NCI-H1694 (cell line): ENCODE results near the gene TKTL2.

Experiments
- DNase-seq: peaks from one replicate; lab custom pipeline; 2025; lab: John Stamatoyannopoulos, UW

TKTL2 gene, protein sequence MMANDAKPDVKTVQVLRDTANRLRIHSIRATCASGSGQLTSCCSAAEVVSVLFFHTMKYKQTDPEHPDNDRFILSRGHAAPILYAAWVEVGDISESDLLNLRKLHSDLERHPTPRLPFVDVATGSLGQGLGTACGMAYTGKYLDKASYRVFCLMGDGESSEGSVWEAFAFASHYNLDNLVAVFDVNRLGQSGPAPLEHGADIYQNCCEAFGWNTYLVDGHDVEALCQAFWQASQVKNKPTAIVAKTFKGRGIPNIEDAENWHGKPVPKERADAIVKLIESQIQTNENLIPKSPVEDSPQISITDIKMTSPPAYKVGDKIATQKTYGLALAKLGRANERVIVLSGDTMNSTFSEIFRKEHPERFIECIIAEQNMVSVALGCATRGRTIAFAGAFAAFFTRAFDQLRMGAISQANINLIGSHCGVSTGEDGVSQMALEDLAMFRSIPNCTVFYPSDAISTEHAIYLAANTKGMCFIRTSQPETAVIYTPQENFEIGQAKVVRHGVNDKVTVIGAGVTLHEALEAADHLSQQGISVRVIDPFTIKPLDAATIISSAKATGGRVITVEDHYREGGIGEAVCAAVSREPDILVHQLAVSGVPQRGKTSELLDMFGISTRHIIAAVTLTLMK

DNA sequence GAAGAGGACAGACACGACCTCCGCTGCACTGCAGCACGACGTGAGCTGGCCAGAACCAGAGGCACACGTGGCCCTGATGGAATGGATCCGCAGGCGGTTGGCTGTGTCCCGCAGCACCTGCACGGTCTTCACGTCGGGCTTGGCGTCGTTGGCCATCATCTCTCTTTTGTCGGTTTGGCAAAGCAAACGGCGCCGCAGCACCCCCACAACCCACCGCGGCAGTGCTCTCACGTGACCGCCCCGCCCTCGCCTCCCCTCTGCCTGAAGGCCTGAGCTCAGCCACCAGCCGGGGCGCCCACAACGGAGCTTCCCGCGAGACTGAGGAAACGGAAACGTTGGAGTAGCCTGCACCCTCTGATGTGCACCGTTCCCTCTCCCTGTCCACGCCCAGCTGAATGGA is at the start of gene TKTL2:
TSS of gene TKTL2 (minus strand) at position 179 of the 400 bp plus-strand sequence. CDS start at position 159, 20 bp downstream.
- no peak for DNase-seq

DNA sequence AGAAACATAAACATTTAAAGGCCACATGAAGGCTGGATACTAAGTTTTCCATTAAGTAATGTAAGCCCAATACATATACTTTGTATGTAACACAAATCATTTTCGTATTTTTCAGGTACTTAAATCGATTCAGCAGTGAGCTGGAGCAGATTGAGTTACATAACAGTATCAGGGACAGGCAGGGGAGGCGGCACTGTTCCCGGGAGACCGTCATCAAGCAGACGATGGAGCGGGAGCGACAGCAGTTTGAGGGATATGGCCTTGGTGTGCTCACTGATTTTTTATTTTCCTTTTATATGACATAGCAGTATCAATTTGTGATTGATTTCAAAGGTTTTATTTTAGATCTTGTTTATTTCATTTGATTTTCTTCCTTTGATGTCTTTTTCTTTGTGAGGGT is 41.6 kb upstream of the TKTL2 start:
- DNase-seq: no peak

DNA sequence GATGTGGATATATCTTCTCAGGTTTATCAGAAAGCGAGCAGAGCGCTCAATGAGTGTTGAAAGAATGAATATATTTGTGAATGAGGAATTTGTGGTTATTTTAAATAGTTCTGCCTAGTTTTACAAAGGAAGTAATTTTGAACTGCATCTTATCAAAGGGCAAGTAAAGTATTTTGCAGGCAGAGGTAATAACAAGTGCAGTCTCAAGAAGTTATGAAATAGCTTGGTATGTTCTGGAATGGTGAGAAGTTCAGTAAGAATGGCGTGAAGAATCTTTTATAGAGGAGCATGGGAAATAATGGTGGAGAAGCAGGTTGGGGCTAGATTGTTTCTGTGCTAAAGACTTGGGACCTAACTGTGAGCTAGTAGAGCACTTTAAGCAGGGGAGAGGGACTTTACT is 31.8 kb upstream of the TKTL2 start:
- no peak for DNase-seq

DNA sequence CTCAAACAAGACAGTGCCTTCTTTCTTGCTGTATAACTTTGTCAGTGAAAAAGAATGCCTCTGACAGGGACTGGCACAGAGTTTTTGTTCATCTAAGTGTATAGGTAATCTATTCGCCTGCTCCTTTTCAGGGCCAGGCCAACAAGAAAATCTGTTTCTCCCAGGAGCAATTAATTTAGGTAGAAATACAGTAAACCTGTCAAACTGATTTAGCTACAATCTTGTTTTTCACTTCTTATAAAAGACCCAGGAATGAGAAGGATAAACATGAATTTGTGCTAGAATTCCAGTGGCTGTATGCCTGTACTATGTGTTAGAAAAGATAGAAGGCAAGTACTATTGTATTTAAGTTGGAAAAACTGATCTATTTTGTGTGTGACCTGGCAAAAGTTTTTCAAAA is 27.0 kb upstream of the TKTL2 start:
- DNase-seq: no peak

DNA sequence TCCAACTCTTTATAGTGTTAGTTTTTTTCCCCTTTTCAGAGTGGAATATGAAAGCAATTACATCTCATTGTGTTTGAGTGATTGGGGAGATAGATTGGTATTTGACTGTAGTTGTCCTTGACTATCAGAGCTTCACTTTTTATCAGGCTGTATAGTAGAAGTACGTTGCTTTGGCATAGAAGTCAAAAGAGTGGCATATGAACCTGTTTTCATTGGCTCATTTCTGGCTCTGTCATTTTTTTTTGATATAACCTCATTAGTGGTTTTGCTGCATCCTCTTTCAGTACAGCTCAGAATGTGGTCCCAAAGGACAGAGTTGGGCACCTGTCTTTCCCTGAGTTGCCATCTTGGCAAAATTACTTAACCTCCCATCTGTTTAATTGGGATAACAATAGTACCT is 22.3 kb upstream of the TKTL2 start:
- no peak for DNase-seq

DNA sequence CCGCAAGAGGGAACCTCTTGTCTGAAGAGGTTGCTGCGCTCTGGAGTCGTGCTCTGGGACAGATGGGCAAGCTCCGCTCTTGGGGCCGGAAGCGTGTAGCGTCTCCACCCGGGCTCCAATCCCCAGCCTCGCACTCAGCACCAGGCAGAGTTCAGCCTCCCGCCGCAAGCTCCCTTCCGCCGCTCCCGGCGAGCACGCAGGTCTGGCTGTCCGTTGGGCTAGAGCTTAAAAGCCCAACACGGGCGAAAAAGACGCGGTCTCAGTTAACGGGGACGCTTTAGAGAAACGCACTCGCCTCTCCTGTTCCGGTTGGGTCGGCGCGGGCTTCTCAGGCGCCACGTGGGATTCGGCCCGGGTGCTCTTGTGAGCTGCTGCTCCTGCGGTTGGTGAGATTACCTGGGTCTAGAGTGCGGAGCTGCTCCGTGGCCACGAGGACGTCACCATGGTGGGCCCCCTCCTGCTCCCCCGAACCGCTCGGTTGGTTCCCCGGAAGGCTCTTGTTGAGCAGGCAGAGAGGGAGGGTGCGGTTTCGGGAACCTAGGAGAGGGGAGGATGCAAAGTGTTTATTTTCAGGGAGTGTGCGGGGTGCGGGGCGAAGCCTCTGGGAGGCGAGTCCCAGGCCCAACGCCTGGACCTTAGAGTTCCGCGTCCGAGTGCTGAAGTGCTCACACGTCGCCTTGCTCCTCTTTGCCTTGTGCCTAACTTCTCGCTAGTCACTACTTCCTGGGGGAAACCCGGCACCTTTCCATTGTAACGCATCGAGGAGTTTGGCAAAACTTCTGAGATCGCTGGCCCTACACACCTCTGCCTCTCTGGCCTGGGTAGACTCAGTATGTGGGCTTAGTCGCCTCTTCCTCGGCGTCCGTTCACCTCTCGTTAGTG is 21.0 kb upstream of the TKTL2 start, which contains the start of gene TMA16:
TSS of gene TMA16 (plus strand) at position 331 of the 882 bp plus-strand sequence. CDS start at position 443, 112 bp downstream.
- DNase-seq: peak; percentile 81

DNA sequence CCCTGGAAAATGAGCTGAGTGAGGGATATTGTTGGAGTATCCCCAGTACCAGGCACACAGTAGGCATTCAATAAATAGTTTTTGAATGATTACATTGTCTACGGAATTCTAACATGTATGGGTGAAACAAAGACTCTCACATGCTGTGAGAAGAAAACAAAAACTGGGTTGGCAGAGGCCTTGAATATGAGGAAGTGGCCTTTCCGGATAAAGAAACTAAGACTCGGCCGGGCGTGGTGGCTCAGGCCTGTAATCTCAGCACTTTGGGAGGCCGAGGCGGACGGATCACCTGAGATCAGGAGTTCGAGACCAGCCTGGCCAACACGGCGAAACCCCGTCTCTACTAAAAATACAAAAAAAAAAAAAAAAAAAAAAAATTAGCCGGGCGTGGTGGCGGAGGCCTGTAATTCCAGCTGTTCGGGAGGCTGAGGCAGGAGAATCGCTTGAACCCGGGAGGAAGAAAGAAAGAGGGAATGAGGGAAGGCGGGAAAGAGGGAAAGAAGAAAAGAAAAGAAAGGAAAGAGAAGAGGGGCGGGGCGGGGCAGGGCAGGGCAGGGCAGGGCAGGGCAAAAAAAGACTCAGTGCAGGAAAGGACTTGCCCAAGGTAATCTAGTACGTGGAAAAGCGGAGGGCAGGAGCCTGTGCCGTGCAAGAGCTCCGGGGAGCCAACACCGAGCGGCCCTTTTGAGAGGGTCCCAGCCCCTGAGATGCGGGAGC is 20.2 kb upstream of the TKTL2 start:
- DNase-seq: no peak

DNA sequence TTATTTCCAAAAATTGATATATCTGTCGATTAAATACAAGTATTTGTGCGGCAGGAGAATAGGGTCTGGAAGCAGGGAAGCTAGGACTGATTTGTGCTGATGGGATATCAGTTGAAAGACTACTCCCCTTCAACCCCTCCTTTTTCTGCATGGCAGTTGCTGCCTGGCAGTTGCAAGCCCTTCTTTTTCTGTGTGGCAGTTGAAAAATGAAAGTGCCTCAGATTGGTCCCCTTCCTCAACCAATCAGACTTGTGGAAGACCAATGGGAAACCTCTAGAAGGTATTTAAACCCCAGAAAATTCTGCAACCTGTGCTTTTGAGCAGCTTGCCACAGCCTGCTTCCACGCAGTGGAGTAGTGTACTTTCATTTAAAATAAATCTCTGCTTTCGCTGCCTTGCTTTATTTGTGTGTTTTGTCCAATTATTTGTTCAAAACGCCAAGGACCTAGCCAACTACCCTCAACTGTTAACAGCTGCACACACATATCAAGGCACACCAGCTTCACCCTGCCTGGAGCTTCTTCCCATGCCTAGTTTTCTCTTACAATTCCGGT is 19.5 kb upstream of the TKTL2 start:
- no peak for DNase-seq

DNA sequence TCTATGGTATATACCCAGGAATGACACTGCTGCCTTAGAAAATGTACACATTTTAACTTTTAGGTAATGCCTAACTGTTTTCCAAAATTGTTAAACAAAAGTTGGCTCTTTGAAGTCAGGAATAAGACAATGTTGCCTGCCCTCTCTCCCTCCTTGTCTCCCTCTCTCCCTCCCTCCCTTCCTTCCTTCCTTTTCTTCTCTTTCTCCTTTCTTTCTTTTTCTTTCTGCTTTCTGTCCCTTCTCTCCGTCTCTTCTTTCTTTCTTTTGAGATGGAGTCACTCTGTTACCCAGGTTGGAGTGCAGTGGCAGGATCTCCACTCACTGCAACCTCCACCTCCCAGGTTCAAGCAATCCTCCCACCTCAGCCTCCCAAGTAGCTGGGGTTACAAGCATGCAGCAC is 16.4 kb upstream of the TKTL2 start:
- no peak for DNase-seq

DNA sequence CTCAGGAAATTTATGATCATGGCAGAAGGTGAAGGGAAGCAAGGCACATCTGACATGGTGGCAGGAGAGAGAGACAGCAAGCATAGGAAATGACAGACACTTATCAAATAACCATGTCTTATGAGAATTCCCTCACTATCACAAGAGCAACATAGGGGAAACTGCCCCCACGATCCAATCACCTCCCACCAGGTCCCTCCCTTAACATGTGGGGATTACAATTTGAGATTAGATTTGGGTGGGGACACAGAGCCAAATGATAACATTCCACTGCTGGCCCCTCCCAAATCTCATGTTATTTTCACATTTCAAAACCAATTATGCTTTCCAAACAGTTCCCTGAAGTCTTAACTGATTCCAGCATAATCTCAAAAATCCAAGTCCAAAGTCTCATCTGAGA is 12.8 kb upstream of the TKTL2 start:
- no peak for DNase-seq

DNA sequence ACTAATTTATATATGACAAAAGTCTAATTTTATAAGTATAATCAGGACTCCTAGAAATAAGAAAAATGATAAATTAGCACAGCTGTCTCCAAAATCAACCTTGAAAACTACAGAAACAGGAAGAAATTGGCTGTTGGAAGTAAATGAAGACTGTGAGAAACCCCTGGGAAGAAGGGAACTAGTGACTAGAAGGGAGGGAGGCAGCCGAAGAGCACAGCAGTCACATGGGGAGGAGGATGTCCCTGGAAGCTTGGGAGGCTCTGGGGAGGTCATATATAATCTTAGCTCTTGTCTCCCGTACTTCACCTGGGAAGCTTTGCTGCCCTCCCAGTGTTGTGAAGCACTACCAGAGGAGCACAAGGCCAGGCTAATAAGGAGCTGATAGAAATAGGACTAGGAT is 12.0 kb upstream of the TKTL2 start:
- no peak for DNase-seq

DNA sequence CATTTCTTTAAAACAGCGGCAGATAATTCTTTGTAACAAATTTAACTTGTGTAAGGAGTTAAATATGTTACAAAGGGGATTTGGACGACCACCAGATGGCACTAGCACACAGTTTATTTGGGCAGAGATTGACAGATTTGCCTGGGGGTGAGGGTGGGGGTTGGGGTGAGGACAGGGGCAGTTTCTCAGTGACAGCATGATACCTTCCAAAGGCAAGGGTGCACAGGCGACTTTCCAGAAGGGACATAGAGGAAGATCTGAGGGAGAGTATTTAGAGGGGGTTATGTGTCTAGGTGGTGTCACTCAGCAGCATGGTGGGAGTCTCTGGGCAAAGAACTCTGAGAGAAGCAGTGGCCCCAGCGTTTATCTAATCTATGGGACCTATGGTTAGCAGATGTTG is 11.4 kb upstream of the TKTL2 start:
- DNase-seq: peak; percentile 23

DNA sequence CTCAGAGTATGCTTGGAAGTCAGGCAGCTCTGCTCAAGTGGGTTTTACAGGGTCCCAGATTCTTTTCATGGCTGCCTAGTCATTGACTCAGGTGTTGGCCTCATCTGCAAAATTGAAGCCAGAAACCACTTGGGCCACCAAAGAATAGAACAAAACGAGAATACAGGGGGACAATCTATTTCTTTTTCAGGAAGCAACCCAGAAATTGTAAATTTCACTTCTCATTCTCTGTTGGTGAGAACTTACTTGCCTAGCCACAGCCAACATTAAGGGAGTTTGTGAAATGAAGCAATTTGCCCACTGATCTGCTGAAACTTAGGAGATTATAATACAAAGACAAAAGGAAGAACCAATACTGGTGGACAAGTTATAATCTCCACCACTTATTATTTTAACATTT is 8.6 kb upstream of the TKTL2 start:
- DNase-seq: no peak

DNA sequence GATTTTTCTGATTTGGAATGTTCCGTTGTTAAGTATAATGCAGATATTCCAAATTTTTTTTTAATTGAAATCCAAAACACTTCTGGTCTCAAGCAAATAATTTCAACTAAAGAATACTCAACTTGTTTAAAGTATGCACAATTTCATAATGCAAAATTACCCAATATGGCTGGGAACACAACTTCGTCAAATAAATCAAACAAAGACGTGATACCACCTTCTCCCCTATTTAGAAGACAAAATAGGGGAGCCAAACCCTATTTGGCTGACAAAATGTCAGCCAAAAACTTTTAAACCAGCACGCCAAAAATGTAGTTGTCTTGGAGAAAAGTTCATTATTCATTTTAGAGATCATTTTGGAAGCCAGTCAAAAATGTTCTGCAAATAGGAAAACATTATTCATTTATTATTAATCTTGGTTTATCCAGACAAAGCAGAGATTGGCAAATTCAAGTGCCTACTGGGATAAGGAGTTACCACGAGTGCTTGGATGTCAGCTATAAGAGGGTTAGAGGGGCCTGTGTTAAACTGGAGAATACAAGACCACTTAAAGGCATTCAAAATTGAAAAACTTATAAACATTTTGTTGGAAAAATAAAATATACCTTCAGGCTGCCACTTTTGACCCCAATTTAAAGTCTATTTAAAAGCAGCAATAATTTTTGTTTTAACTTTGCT is 3.3 kb upstream of the TKTL2 start:
- DNase-seq: no peak

DNA sequence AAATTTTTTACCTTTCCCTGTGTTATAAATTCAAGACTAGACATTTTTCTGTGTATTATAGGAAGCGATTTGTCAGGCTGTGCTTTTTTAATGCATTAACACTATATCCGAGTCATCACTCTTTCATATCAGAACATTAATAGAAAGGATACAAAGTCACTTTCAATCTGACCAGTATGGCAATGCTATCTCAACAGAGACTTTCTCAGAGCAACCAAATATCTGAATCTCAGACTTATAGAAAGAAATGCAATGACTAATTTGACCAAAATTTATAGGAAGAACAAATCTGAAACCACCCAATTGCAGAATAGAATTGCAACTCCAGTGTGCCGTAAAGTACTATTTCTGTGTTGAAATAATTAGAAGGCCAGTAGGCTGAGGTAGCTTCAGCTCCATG is 473 bp upstream of the TKTL2 start:
- no peak for DNase-seq

DNA sequence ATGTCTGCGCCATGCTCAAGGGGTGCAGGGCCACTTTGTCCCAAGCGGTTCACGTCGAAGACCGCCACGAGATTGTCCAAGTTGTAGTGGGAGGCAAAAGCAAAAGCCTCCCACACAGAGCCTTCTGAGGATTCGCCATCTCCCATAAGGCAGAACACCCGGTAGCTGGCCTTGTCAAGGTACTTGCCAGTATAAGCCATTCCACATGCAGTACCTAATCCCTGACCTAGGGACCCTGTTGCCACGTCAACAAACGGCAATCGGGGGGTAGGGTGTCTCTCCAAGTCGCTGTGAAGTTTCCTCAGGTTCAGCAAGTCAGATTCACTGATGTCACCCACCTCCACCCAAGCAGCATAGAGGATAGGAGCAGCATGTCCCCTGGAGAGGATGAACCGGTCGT is 424 bp downstream of the TKTL2 start:
- no peak for DNase-seq

DNA sequence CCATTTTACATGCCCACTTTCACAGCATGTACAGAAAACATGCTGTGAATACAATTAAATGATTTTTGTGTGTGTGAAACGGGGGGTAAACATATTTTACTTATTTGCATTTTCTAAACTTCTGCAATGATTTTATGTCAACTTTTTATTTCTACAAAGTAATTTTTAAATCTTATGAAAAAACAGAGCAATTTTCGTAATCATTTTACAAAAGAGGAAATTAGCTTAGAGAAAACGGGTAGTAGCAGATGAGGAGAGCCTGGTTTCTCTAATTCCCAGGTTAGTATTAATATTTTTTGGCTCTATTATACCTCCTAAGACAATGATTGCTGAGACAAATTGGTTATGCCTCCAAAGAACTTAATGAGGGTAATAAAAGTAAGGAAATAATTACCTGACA is 3.2 kb downstream of the TKTL2 start:
- DNase-seq: no peak

DNA sequence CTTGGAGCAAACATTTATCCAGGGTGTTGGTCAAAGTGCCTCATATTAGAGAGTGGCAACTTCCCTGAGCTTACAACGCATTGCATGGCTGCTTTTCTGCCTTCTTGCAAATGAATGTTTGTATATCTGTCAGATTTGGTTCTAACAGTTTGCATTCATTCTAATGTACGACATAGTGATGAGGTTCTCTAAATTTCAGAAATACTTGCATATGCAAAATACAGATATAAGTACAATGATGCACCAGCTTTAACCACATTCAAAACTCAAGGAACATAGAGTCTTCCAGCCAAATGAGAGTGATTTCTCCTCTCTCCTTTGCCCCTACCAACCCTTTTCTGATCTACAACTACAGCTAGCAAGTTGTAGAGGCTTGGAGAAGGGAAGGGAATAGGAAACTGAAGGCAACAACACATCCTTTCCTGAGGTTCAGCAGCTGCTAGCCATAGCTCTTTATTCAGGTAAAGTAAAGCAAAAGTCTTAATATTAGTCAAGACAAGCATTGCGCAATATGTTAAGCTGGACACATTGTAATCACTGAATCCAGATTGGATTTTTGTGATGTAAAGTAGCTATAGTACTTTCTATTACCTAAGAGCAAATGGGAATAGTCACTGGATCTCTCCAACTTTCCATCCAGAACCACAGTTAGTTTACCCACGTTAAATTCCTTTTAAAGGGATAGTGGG is 6.3 kb downstream of the TKTL2 start:
- DNase-seq: no peak

DNA sequence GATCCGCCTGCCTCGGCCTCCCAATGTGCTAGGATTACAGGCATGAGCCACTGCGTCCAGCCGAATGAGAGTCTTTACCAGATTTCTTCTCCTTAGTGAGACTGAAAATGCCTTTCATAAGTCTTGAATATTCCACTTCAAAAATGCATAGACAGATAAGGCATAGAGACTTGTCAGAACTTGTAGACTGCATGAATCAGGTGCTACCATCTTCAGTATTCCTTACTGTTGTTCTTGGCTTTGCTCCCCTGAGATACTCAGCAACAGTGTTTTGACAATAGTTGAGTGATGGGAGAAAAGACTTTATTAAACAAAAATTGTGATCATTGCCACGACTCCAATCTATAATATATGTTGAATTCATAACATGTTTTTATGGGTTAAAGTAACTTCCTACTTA is 11.0 kb downstream of the TKTL2 start:
- DNase-seq: no peak

DNA sequence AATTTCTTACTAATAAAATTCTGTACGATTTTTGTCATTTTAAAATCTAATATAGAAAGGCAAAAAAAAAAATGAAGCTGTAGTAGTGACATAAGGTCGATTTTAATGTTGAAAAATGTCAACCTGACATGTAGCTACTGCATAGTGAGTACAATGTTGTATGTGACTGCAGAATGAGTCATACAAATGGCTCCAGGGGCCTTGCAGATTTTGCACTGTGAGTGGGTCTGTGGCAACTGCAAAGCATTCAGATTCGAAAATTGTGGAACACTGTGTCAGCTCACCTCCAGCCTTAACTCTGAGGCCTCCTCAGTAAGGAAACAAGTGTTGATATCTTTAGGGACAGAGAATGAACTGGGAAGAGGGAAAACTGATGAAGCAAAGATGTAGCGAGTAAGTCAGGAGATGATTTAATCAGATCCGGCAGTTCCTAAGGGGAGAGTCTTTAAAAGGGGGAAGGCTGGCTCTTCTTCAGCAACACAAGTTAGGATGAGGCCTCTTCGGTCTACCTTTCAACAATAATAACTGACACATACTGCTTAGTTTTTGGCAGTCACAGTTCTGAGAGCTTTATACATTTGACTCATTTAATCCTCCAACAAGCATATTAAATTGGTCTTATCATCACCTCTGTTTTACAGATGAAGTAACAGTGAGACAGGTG is 24.9 kb downstream of the TKTL2 start:
- no peak for DNase-seq
